Measurements from ENCODE around the gene GARIN3. TPM values are rescaled to one million over a fixed set of nuclear protein-coding genes. Genes with fewer than 3 reads are reported as not detected.

The GARIN3 gene
- total and polyA plus RNA-seq, 2 donors (not counting 1 experiment from before 2014, with no cell fraction given) = not detected

DNA sequence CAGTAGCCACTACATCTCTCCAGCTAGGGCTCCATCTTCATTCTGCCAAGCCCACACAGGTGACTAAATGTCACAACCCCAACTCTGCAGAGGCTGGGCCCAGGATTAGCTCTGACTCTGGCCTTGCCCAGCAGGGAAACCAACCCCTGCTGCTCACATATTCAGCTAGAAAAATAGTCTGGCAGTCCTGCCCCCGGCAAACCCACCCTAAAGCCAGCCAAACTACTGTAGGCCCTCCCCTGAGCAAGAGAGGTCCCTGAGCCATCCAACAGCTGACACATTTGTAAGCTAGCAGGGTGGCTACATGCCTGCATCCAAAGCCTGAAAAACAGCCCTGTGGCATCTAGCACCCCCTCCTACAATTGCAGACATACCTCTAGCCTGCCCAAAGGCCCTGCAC, 46.0 kb downstream of the GARIN3 start:
- Mint-ChIP-seq H3K27me3 (no peaks in the 10 kb centered on the region), H3K4me3 (no peak overlapping the region), H3K9me3 (ENCODE audit: insufficient read depth) (no peaks in the 10 kb centered on the region), H3K4me1 (no peaks in the 10 kb centered on the region), H3K27ac (no peak overlapping the region)
- WGBS (ENCODE audit: insufficient coverage) = 79% methylated on average over 1 of the region's 1 CpG
- no peaks in the 10 kb centered on the region for H3K36me3 ChIP-seq (replicated peaks in 1 of 2; ENCODE audit: control extremely low read depth in 1 of 2, control insufficient read depth in 1 of 2, extremely low read depth in 1 of 2, insufficient read depth in 2 of 2, low read length in 1 of 2)
- ChIA-PET POLR2A (no interaction called here), CTCF (no interaction called here)
- H3K4me2 ChIP-seq (replicated peaks; ENCODE audit: low read depth, low read length, poor library complexity, severe bottlenecking) = no peak overlapping the region
- H3K27ac ChIP-seq (ENCODE audit: low read length in 2 of 2) = no peak overlapping the region
- peaks cover 0 to 5% (median 0%) of the 10 kb centered on the region in 4 experiments for H3K27me3 ChIP-seq (replicated peaks in 1 of 4; ENCODE audit: control extremely low read depth in 1 of 4, control insufficient read depth in 3 of 4, insufficient read depth in 4 of 4, low read length in 3 of 4)
- intact Hi-C loops (cut with micrococcal nuclease) = no loop called here
- H4K20me1 ChIP-seq (ENCODE audit: control insufficient read depth, insufficient read depth, low read length, poor library complexity, severe bottlenecking) = no peaks in the 10 kb centered on the region
- no peaks in the 10 kb centered on the region for H3K4me1 ChIP-seq (ENCODE audit: control insufficient read depth in 2 of 2, insufficient read depth in 2 of 2, low read length in 2 of 2)
- no peak overlapping the region for H2AFZ ChIP-seq (ENCODE audit: insufficient read depth, low read depth, low read length, poor library complexity, severe bottlenecking)
- TF ChIP-seq CTCF (IDR thresholded peaks at IDR 0.05) = no peak
- no peak for TF ChIP-seq EZH2 (IDR thresholded peaks at IDR 0.05; ENCODE audit: borderline replicate concordance, insufficient read depth, low read depth, low read length, poor library complexity, severe bottlenecking)
- no peaks in the 10 kb centered on the region for H3K79me2 ChIP-seq (ENCODE audit: control insufficient read depth, insufficient read depth, low read length)
- no peak overlapping the region for H3K4me3 ChIP-seq (ENCODE audit: control extremely low read depth in 1 of 5, extremely low read depth in 1 of 5, insufficient read depth in 1 of 5, low read depth in 2 of 5, low read length in 4 of 5)
- H3K9me3 ChIP-seq (ENCODE audit: control extremely low read depth in 1 of 3, control insufficient read depth in 2 of 3, insufficient read depth in 1 of 3, low read length in 2 of 3) = peaks cover 2 to 16% (median 13%) of the 10 kb centered on the region in 3 donors
- no peak overlapping the region for H3K9ac ChIP-seq (ENCODE audit: low read length)
- ATAC-seq (ENCODE audit: low read depth) (no peak), DNase-seq (no peak)

DNA sequence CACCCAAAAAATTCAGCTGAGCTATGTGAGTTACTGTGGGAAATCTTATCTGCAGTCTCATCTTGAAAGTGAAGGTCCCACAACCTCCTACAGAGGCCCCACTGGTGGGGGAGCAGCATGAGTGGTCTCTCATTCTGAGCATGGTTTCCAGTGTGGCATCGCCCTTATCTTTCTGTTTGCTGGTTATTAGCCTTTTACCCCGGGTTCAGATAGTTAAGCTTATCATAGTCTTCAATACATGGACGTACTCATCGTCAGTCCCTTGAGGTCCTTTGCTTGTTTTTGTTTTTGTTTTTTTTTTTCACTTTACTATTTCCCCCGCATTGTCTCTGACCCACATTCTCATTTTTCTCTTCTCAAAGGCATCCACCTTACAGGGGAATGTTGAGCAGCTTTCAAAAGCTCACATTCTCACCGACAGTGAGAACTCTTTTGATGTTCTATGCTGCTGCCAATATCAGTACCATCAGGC, 49.5 kb downstream of the GARIN3 start:
- H4K20me1 ChIP-seq (ENCODE audit: control insufficient read depth, insufficient read depth, low read length, poor library complexity, severe bottlenecking) = no peaks in the 10 kb centered on the region
- H3K4me3 ChIP-seq (ENCODE audit: control extremely low read depth in 1 of 5, extremely low read depth in 1 of 5, insufficient read depth in 1 of 5, low read depth in 2 of 5, low read length in 4 of 5) = no peak overlapping the region
- no peak overlapping the region for H3K27ac ChIP-seq (ENCODE audit: low read length in 2 of 2)
- CTCF ChIA-PET = no interaction called here
- POLR2A ChIA-PET = no interaction called here
- TF ChIP-seq EZH2 (IDR thresholded peaks at IDR 0.05; ENCODE audit: borderline replicate concordance, insufficient read depth, low read depth, low read length, poor library complexity, severe bottlenecking) (no peak), CTCF (IDR thresholded peaks at IDR 0.05) (no peak)
- intact Hi-C loops (cut with micrococcal nuclease) = no loop called here
- H3K9me3 ChIP-seq (ENCODE audit: control extremely low read depth in 1 of 3, control insufficient read depth in 2 of 3, insufficient read depth in 1 of 3, low read length in 2 of 3) = peaks cover 2 to 16% (median 6%) of the 10 kb centered on the region in 3 donors
- Mint-ChIP-seq H3K27ac (no peak overlapping the region), H3K27me3 (no peaks in the 10 kb centered on the region), H3K4me3 (no peak overlapping the region), H3K4me1 (no peaks in the 10 kb centered on the region), H3K9me3 (ENCODE audit: insufficient read depth) (no peaks in the 10 kb centered on the region)
- no peak for ATAC-seq (ENCODE audit: low read depth)
- H3K36me3 ChIP-seq (replicated peaks in 1 of 2; ENCODE audit: control extremely low read depth in 1 of 2, control insufficient read depth in 1 of 2, extremely low read depth in 1 of 2, insufficient read depth in 2 of 2, low read length in 1 of 2) = no peaks in the 10 kb centered on the region
- no peak overlapping the region for H3K9ac ChIP-seq (ENCODE audit: low read length)
- DNase-seq = no peak
- no peak overlapping the region for H3K4me2 ChIP-seq (replicated peaks; ENCODE audit: low read depth, low read length, poor library complexity, severe bottlenecking)
- H3K4me1 ChIP-seq (ENCODE audit: control insufficient read depth in 2 of 2, insufficient read depth in 2 of 2, low read length in 2 of 2) = no peaks in the 10 kb centered on the region
- 80% methylated on average over 3 of the region's 6 CpGs for WGBS (ENCODE audit: insufficient coverage)
- peaks cover 0 to 5% (median 0%) of the 10 kb centered on the region in 4 experiments for H3K27me3 ChIP-seq (replicated peaks in 1 of 4; ENCODE audit: control extremely low read depth in 1 of 4, control insufficient read depth in 3 of 4, insufficient read depth in 4 of 4, low read length in 3 of 4)
- no peak overlapping the region for H2AFZ ChIP-seq (ENCODE audit: insufficient read depth, low read depth, low read length, poor library complexity, severe bottlenecking)
- no peaks in the 10 kb centered on the region for H3K79me2 ChIP-seq (ENCODE audit: control insufficient read depth, insufficient read depth, low read length)

Data from B cell (primary cell).